WERI-Rb-1 (cell line): ENCODE results near the gene ATP8B3.

Experiments used
- DNase-seq: peaks from one replicate; pipeline ENCODE4 v3.0.0-alpha.2; 2020
- H3K27ac ChIP-seq: fragments of 250-450 bp; sonication (Bioruptor Pico); 2 replicates; pipeline ENCODE4 v1.5.1; 2020; ENCODE audit warnings: mild to moderate bottlenecking, moderate library complexity
- H3K27me3 ChIP-seq: fragments of 250-450 bp; sonication (Bioruptor Pico); 2 replicates; pipeline ENCODE4 v1.5.1; 2021; ENCODE audit warnings: mild to moderate bottlenecking, low read depth, moderate library complexity; ENCODE audit not compliant: insufficient read depth, severe bottlenecking
- H3K36me3 ChIP-seq: fragments of 250-450 bp; sonication (Bioruptor Pico); 2 replicates; pipeline ENCODE4 v1.5.1; 2020; ENCODE audit warnings: mild to moderate bottlenecking, moderate library complexity
- H3K4me3 ChIP-seq: 2 replicates; pipeline ENCODE4 v1.5.1; 2011; ENCODE audit warnings: low read depth, mild to moderate bottlenecking, control low read depth, low read length
- H3K9me3 ChIP-seq: fragments of 250-450 bp; sonication (Bioruptor Pico); 2 replicates; pipeline ENCODE4 v1.5.1; 2021; ENCODE audit warnings: mild to moderate bottlenecking, moderate library complexity; ENCODE audit not compliant: severe bottlenecking
- CTCF ChIP-seq: IDR thresholded peaks from 2 replicates; pipeline ENCODE4 v1.5.1; 2011; ENCODE audit warnings: low read depth, mild to moderate bottlenecking, control low read depth, inconsistent platforms, low read length

ATP8B3 gene

GRCh38 chr19:1827566-1828278 is 15.6 kb upstream of the ATP8B3 start:
- Histone ChIP-seq H3K4me3 (no peak overlapping the region), H3K36me3 (peaks cover 49% of the 10 kb centered on the region), H3K27me3 (no peaks in the 10 kb centered on the region), H3K9me3 (no peaks in the 10 kb centered on the region), H3K27ac (no peak overlapping the region)
- TF ChIP-seq CTCF, result no peak
- DNase-seq, result no peak

- Histone ChIP-seq H3K36me3 (peaks cover 58% of the 10 kb centered on the region), H3K9me3 (no peaks in the 10 kb centered on the region), H3K27ac (no peak overlapping the region), H3K27me3 (no peaks in the 10 kb centered on the region), H3K4me3 (no peak overlapping the region)
- no peak for TF ChIP-seq CTCF
- DNase-seq, result no peak
Observed at GRCh38 chr19:1826557-1827521, 14.8 kb upstream of the ATP8B3 start.

- Histone ChIP-seq H3K4me3 (no peak overlapping the region), H3K9me3 (no peaks in the 10 kb centered on the region), H3K36me3 (peaks cover 61% of the 10 kb centered on the region), H3K27ac (no peak overlapping the region; the same call in 1 of the 2 replicates), H3K27me3 (no peaks in the 10 kb centered on the region)
- peak; percentile 94 for TF ChIP-seq CTCF
- DNase-seq, result peak; percentile 86
Observed at GRCh38 chr19:1825909-1826556, 14.0 kb upstream of the ATP8B3 start.

- DNase-seq, result no peak
- Histone ChIP-seq H3K27ac (peak overlapping the region; percentile 23), H3K27me3 (no peaks in the 10 kb centered on the region), H3K4me3 (no peak overlapping the region), H3K9me3 (no peaks in the 10 kb centered on the region), H3K36me3 (peaks cover 61% of the 10 kb centered on the region)
- TF ChIP-seq CTCF, result no peak
Observed at GRCh38 chr19:1824252-1824622, 12.2 kb upstream of the ATP8B3 start.

- TF ChIP-seq CTCF, result 0 out of 2 replicates have a peak, but pooled peaks have one; percentile 5
- no peaks in the 10 kb centered on the region for H3K27me3 ChIP-seq
- no peak overlapping the region for H3K4me3 ChIP-seq
- H3K9me3 ChIP-seq, result no peaks in the 10 kb centered on the region
- peaks cover 64% of the 10 kb centered on the region for H3K36me3 ChIP-seq
- DNase-seq, result peak; percentile 85
- peak overlapping the region; percentile 23 for H3K27ac ChIP-seq
Observed at GRCh38 chr19:1823539-1824251, 11.6 kb upstream of the ATP8B3 start.
